ENCODE measurements around the gene ACOX1.

Gene ACOX1

DNA sequence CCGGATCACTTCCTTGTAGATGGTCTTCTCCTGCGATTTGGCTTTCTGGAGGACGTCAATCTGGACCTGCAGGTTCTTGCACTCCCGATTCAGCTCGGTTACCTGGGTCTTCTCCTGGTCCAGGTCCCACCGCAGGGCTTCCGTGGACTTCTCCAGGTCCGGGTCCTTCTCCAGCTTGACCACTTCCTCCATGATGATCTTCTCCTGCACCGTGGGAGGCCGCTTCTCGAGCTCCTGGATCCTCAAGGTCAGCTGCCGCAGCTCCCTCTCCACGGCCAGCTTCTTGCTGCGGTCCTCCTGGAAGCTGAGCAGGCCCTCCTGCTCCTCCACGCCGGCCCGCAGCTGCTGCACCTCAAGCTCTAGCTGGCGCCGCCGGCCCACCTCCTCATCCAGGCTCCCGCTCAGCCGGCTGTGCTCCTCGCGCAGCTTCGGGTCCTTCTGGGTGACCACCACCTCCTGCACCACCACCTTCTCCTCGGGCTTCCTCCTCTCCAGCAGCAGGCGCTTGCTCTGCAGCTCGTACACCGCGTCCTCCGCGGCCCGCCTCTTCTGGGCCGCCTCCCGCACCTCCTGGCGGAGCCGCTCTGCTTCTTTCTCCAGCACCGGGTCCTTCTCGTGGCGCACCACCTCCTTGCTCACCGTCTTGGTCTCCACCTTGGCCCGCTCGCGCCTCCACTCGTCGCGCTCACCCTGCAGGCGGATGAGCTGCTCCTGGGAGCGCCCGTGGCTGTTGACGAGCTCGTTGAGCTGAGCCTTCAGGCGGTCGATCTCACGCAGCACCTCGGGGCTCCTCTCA is 29.9 kb upstream of the ACOX1 start:
- no peak for DNase-seq (ENCODE audit: low read depth in 2 of 2)
- TF ChIP-seq, protein P1, sequence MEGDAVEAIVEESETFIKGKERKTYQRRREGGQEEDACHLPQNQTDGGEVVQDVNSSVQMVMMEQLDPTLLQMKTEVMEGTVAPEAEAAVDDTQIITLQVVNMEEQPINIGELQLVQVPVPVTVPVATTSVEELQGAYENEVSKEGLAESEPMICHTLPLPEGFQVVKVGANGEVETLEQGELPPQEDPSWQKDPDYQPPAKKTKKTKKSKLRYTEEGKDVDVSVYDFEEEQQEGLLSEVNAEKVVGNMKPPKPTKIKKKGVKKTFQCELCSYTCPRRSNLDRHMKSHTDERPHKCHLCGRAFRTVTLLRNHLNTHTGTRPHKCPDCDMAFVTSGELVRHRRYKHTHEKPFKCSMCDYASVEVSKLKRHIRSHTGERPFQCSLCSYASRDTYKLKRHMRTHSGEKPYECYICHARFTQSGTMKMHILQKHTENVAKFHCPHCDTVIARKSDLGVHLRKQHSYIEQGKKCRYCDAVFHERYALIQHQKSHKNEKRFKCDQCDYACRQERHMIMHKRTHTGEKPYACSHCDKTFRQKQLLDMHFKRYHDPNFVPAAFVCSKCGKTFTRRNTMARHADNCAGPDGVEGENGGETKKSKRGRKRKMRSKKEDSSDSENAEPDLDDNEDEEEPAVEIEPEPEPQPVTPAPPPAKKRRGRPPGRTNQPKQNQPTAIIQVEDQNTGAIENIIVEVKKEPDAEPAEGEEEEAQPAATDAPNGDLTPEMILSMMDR (IDR thresholded peaks at IDR 0.05; ENCODE audit: low read depth, low read length) = no peak
- no peak overlapping the region for H3K4me3 ChIP-seq (replicated peaks in 1 of 2; ENCODE audit: low read depth in 2 of 2, low read length in 2 of 2)

DNA sequence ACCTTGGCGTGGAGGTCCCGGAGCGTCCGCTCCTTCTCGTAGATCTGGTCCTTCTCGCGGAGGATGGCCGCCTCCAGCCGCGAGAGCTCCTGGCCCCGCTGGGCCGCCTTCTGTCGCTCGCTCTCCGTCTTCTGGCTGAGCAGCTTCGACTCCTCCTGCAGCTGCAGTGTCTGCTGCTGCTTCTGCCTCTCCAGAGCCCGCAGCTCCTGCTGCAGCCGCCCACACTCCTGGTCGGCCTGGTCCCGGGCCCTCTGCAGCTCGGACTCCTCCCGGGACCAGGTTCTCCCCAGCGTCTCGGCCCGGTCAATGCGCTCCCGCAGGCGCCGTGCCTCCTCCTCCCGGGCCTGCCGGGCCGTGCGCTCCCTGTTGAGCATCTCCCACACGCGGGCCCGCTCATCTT is 29.2 kb upstream of the ACOX1 start:
- no peak overlapping the region for H3K4me3 ChIP-seq (replicated peaks in 1 of 2; ENCODE audit: low read depth in 2 of 2, low read length in 2 of 2)
- DNase-seq (ENCODE audit: low read depth in 2 of 2) = no peak
- TF ChIP-seq, protein P1 (IDR thresholded peaks at IDR 0.05; ENCODE audit: low read depth, low read length) = no peak

DNA sequence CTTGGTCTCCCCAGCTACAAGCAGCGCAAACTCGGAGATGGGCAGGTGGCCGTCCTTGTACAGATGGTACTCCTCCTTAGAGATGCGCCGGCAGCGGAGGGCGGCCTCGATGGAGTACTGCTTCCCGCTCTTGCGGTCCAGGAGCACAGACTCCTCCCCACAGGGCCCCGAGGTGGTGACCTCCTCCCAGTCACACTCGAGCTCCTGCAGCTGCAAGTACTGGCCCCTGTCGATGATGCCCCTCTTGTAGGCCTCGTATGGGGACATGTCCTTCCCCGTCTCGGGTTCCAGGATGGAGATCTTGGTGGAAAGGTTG is 28.8 kb upstream of the ACOX1 start:
- DNase-seq (ENCODE audit: low read depth in 2 of 2) = no peak
- TF ChIP-seq, protein P1 (IDR thresholded peaks at IDR 0.05; ENCODE audit: low read depth, low read length) = no peak
- no peak overlapping the region for H3K4me3 ChIP-seq (replicated peaks in 1 of 2; ENCODE audit: low read depth in 2 of 2, low read length in 2 of 2)

DNA sequence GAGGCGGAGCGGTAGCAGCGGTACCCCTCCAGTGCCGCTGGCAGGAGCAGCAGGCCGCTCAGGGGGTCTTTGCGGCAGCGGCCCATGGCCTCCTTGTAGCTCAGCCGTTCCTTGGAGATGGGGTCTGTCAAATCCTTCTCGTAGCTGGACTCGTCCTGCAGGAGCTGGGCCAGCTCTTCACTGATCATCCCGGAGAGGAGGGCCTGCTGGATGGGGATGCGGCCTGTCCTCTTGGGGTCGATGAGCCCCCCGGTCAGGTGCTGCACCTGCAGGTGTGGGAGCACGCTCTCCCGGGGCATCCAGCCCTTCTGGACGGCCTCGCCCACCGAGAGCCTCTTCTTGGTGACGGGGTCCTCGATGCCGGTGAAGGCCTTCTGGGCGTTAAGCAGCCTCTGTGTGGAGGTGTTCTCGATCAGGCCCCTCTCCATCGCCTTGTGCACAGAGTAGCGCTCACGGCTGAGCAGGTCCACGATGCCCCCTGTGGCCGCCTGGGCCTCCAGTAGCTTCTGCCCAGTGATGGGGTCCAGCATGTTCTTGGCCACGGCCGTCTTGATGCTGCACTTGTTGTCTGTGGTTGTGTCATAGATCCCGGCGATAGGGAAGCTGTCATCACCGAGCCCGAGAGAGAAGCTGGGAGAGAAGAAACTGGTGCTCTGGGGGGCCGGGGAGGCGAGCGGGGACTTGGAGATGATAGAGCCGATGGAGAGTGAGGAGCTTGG is 28.3 kb upstream of the ACOX1 start:
- H3K4me3 ChIP-seq (replicated peaks in 1 of 2; ENCODE audit: low read depth in 2 of 2, low read length in 2 of 2) = no peak overlapping the region
- TF ChIP-seq, protein P1 (IDR thresholded peaks at IDR 0.05; ENCODE audit: low read depth, low read length) = no peak
- DNase-seq (ENCODE audit: low read depth in 2 of 2) = no peak

DNA sequence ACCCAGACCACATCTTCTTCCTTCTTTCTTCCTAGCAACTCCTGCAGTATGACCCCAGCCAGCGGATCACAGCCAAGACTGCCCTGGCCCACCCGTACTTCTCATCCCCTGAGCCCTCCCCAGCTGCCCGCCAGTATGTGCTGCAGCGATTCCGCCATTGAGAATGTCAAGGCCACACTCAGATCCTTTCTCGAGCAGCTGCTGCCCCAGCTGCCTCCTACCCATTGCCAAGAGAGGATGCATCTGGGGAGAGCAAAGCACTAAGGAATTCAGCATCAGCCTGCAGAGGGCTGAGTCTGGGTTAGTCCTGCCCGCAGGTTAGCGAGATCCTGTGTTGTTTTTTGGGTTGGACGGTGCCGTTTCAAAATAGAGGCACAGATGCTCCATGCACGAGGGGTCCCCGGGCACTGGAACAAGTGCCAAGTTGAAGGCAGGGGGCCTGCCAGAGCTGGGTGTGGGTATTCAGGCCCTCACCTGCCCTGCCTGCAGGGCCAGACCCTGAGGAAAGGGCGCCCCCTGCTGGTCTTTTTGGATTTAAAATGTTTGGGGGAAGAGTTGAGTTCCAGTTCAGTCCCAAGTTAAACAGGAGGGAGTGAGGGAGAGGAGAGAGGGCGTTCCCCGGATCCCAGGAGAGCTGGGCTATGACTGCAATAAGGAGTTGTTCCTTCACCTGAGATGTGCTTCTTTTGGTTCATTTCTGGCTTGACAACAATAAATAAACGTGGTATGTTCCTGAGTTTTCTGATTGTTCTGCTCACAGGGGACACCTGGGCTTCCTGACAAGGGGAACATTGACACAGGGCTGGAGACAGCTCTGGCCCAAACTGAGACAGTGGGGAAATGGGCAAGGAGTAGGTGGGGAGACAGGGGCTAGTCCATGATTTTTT is 26.5 kb upstream of the ACOX1 start:
- TF ChIP-seq, protein P1 (IDR thresholded peaks at IDR 0.05; ENCODE audit: low read depth, low read length) = peak; percentile 68
- DNase-seq (ENCODE audit: low read depth in 2 of 2) = peak; percentile 74 to 77
- no peak overlapping the region for H3K4me3 ChIP-seq (replicated peaks in 1 of 2; ENCODE audit: low read depth in 2 of 2, low read length in 2 of 2)

DNA sequence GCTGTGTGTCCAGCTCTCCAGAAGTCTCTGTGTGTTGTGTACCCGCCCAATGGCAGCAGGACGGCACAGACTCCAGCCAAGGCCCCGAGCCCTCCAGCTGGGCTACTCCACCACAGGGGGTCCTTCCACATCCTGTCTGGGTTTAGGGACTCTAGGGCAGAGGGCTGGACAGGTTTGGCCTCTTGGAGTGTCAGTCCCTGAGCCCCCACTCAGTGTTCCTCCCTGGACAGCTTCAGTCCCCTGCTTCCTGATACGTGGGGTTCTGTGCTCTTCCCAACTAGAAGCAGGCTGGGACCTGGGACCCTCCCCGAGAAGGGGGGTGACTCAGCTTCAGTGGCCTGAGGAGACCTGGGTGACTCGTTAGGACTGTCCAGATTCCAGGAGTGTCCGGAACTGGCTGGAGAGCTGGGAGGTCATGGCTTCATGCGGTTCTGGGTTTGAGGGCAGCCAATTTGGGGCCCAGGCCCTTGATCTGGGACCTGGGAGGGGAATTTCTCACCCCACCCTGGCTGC is 25.8 kb upstream of the ACOX1 start:
- TF ChIP-seq, protein P1 (IDR thresholded peaks at IDR 0.05; ENCODE audit: low read depth, low read length) = no peak
- no peak overlapping the region for H3K4me3 ChIP-seq (replicated peaks in 1 of 2; ENCODE audit: low read depth in 2 of 2, low read length in 2 of 2)
- DNase-seq (ENCODE audit: low read depth in 2 of 2) = no peak

Data from cardiac fibroblast (primary cell).